Brain pericyte (primary cell): ENCODE data around the gene PSMC2.

Experiments
- DNase-seq: peaks from one replicate; pipeline ENCODE4 v3.0.0-alpha.2; 2012; ENCODE audit warnings: low read depth, low spot score

Gene PSMC2

DNA sequence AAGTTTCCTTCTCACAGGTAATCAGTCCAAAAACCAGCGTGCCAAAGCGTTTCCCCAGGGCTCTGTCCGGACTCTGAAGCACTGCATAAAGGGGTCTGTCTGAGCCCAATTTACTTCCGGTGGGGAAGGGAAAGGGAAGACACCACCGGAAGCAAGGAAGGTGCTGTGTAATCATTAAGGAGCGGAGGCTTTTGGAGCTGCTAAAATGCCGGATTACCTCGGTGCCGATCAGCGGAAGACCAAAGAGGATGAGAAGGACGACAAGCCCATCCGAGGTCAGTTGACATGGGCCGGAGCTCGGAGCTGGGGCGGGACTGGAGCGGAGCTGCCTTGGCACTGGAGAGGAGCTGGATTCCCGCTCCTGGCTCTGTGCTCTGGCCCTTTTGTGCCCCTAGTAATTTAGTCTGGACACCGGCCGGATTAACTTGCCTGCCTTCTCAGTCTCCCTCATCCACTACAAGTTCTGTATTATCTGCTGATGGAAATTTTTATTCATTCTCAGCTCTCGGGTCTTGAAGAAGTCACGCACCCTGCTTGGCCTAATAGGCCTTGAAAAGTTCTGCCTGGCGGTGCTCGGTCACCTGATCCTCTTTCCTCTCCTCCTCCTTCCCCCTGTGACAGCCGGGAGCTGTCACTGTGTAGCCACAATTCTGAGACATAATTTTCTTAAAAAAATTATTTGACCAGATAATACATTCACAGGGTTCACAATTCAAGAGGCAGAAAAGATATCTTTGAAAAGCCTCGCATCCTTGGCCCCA is at the start of gene PSMC2:
Gene PSMC2, plus strand, starts transcription at position 137 of the 761 bp plus-strand sequence. Its CDS starts 69 bp downstream, at position 206.
- peak; percentile 65 for DNase-seq

GRCh38 chr7:103297837-103298179 is 49.6 kb upstream of the PSMC2 start:
- DNase-seq: no peak

- DNase-seq: no peak
These were observed 47.8 kb upstream of the PSMC2 start for GRCh38 chr7:103299660-103300059.

- DNase-seq: no peak
These were observed 46.0 kb upstream of the PSMC2 start for GRCh38 chr7:103301441-103301840.

DNA sequence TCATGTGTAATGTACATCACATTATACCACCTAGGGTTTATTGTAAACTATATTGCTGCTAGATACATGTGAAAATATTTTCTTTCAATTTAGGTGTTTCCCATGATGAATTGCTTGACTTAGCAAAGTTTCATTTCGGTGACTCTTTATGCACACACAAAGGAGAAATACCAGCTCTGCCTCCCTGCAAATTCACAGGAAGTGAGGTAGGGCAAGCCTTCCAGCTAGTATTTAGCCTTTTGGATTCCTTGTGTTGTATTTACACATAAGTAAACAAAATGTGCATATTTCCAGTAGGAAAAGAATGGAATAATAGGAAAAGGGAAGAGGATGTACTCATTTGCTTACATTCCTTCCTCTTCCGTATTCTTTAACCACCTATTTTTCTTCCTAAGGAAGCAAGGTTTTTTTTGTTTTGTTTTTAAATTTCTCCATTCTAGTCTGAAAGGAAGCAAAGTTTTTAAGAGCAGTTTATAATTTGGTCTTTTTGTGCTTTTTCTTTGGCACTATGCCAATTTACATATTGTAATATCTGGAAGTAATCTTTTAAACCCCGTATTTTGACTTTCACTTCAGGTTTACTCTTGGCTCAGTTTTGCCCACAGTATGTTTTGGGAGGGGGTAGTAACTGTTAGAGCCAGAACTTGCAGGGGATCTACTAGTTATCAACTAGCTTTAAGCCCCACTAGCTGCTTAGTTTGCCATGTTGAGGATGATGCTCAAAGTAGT is 39.8 kb upstream of the PSMC2 start:
- DNase-seq: no peak

- DNase-seq: no peak
These were observed 32.6 kb upstream of the PSMC2 start for GRCh38 chr7:103314852-103315251.

- no peak for DNase-seq
These were observed 31.0 kb upstream of the PSMC2 start for GRCh38 chr7:103316380-103316941.

DNA sequence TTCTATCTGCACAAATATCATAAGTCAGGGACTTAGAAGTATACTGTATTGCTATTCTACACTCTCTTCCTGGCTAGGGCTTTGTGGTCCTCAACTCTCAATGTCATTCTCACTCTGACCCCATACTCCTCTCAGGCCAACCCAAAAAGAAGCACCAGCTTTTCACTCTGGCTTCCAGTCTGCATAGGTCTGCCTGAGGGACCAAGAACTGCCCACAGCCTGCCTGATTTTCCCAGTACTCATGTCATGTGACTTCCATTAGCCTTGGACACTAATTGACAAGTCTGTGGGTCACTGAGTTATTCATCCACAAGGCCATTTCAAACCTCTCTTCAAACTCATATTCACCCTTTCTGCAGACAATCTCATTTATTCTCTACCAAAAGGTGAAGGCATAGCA is 30.4 kb upstream of the PSMC2 start:
- no peak for DNase-seq

DNA sequence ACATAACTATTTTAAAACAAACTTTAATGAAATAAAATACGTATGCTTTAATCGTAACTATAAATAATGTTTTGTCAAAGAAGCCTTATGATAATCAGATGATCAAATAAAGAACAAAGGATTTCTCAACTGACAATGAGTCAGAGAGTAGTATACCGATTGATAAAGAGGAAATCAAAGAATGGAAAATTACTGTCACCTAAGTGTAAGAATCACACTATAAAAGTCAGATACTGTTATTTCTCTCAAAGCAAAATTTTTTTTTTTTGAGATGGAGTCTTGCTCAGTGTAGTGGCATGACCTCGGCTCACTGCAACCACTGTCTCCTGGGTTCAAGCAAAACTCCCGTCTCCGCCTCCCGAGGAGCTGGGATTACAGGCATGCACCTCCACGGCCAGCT is 21.7 kb upstream of the PSMC2 start:
- DNase-seq: no peak

GRCh38 chr7:103336761-103337160 is 10.7 kb upstream of the PSMC2 start:
- DNase-seq: no peak

DNA sequence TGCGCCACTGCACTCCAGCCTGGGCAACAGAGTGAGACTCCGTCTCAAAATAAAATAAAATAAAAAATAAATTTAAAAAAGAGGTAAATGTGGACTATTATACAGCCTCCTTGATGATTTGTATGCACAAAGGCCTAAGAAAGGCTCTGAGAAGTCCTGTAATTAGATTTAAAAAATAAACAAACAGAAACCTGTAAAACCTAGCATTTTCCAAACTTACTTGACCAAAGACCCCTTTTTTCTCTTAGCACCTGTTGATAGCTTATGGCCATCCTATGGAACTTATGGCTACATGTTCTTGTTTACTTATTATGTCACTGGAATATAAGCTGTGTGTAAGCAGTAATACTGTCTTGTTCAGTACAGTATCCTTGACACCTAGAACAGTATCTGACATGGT is 8.6 kb upstream of the PSMC2 start:
- DNase-seq: no peak

- no peak for DNase-seq
These were observed 6.0 kb upstream of the PSMC2 start for GRCh38 chr7:103341466-103341865.

- DNase-seq: no peak
These were observed 4.1 kb upstream of the PSMC2 start for GRCh38 chr7:103343332-103343731.

DNA sequence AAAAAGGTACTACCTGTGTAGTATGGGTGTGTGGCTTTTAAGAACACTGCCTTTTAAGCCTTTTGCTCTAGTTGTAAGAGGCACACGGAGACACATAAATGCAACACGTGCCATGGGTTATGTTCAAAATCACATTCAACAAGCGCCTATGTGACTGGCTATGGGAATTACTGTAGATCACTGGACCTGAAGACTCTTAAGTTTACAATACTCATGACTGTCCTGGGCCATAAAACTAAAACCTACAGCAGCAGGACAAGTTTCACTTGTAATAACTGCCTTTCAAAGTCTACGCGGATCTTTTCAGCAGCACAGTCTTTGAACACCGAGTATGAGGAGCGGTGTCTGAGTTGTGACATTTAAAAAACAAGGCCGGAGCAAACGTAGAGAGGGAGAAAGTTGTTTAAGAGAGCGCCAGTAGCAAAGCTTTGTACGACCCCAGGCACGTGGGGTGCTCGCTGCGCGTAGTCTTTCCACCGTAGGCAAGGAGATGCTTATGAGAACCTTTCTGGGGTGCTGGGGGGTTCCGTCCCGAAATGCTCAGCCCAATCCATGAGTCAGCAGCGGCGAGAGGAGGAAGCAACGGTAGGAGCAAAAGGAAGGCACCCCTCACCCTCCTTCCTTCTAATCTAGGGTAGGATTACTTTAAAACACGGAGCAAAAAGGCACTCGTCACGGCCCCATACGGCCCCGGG is 3.5 kb upstream of the PSMC2 start:
- DNase-seq: peak; percentile 2

GRCh38 chr7:103344453-103345149 is 2.8 kb upstream of the PSMC2 start, which contains the start of gene DNAJC2:
TSS of gene DNAJC2 (minus strand) at chr7:103344767. CDS start at chr7:103344622, 145 bp downstream.
- peak; percentile 74 for DNase-seq

GRCh38 chr7:103346396-103346795 is 1.0 kb upstream of the PSMC2 start:
- DNase-seq: no peak

DNA sequence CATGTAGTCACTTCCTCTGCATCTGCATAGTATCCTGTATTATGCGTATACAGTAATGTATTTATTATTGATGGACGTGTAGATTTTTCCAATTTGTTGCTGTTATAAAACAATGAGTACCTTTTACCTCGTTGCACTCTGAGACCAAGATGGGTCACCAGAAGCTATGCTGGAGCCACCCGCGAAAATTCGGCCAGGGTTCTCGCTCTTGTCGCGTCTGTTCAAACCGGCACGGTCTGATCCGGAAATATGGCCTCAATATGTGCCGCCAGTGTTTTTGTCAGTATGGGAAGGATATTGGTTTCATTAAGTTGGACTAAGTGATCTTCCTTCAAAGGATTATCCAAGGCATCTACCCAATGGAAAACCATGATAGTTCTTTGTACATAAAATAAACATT is 1.0 kb downstream of the PSMC2 start:
- DNase-seq: no peak

- DNase-seq: no peak
These were observed 1.5 kb downstream of the PSMC2 start for GRCh38 chr7:103348959-103349358.

DNA sequence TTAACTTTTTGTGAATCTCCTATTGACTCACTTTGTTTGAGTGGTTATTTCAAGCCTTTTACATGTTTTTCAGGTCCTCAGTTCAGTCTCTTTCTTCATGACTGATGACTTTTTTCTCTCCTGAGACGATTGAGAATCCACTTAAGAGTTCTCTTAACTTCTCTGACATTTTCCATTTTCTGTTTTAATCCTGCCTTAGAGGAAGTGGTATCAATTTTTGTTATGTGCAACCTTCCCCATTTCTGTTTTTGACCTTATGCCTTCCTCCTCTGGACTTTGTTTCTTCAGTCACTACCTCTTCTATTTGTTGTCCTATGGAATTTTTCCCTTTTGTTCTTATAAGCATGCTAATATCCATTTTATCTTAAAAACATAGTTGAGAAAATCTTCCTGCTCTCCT is 2.4 kb downstream of the PSMC2 start:
- DNase-seq: no peak

- no peak for DNase-seq
These were observed 22.0 kb downstream of the PSMC2 start for GRCh38 chr7:103369432-103369831.

DNA sequence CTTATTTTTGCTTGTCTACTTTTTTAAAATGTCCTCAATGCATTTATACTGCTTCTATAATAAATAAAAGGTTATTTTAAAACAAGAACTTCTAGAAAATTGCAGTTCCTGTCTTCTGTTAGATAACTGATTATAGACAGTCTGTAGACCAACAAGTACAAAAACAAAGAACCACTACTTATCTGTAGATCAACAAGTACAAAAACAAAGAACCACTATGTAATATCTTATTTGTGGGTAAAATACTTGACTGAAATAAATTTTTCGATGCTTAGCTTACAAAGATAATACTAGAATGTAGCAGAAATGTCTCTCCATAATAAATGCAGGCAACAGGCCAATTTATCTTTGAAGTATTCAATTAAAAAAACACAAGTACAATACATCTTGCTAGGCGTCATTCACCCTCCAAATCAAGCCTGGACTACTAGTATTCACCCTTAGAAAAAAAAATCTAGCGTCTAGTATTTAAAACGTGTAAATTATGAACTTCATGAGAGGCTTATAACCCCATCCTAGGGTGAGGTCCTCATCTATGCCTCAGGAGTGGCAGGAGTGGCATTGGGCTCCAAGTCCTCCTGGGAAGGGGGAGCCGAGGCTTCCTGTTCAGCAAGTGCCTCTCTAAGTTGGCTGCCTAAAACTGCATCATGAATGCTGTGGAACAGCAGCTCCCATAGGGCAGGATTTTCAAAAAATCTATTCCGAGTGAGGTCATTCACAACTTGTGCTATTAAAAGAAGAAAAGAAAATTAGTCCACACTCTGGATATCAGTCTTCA is 26.6 kb downstream of the PSMC2 start:
- DNase-seq: no peak
